PFSK-1 (cell line): Measurements from ENCODE around the gene C2orf81.

ENCODE experiments used
- POLR2AphosphoS5 ChIP-seq: IDR thresholded peaks from 2 replicates; pipeline ENCODE4 v1.6.1; 2012; ENCODE audit warnings: low read depth, mild to moderate bottlenecking, control low read depth, low read length, moderate library complexity
- TAF1 ChIP-seq: IDR thresholded peaks from 2 replicates; pipeline ENCODE4 v1.6.1; 2012; ENCODE audit warnings: low read length, control low read depth, borderline replicate concordance; ENCODE audit not compliant: insufficient read depth

DNA sequence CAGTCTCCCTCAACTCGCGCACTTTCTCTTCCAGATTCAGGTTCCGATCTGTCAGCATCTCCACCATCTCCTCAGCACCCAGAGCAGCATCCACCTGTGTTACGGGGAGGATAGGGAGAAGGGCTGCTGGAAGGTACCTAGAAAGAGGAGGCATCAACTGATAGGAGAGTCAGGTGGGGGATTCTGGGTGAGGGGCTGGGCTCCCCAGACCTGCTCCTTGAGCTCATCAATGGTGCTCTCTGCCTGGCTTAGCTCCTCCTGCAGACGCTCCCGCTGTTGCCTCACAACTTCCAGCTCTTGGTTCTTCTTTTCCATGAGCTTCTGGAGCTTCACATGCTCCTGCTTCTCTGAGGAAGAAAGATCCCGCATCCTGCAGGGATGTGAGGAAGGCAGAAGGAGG is 51.4 kb downstream of the C2orf81 start:
- TF ChIP-seq POLR2AphosphoS5 (no peak), TAF1 (no peak)
